GM15510 (cell line): ENCODE results near the gene NPFFR1.

ENCODE experiments used
- POLR2A ChIP-seq: IDR thresholded peaks from 3 replicates; pipeline ENCODE4 v1.6.1; 2011; ENCODE audit warnings: borderline replicate concordance; ENCODE audit not compliant: insufficient read length; ENCODE audit errors: extremely low read depth

NPFFR1 gene

DNA sequence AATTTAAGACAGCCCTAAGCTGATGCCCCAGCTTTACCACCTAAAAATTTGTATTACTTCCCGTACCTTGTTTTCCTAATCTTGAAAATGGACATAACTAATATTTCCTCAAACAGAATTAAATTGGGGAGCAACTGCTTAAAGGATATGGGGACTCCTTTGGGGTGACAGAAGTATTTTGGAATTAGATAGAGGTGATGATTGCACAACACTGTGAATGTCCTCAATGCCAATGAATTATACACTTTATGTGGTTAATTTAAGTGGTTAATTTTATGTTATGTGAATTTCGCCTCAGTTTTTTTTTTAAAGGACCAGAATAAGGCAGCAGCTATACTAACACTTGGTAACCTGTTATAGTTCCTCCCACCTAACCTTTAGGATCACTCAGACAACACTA lies 19.9 kb upstream of the NPFFR1 start:
- no peak for TF ChIP-seq POLR2A

DNA sequence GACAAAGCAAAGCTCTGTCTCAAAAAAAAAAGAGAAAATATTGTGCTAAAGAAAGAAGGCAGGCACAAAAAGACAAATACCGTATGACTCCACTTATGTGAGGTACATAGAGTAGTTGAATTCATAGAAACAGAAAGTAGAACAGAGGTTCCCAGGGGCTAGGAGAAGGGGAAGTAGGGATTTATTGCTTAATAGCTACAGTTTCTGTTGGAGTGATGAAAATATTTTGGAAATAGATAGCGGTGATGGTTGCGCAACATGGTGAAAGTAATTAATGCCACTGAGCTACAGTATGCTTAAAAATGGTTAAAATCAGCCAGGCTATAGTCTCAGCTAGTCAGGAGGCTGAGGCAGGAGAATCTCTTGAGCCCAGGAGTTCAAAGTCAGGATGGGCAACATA lies 18.5 kb upstream of the NPFFR1 start:
- no peak for TF ChIP-seq POLR2A

DNA sequence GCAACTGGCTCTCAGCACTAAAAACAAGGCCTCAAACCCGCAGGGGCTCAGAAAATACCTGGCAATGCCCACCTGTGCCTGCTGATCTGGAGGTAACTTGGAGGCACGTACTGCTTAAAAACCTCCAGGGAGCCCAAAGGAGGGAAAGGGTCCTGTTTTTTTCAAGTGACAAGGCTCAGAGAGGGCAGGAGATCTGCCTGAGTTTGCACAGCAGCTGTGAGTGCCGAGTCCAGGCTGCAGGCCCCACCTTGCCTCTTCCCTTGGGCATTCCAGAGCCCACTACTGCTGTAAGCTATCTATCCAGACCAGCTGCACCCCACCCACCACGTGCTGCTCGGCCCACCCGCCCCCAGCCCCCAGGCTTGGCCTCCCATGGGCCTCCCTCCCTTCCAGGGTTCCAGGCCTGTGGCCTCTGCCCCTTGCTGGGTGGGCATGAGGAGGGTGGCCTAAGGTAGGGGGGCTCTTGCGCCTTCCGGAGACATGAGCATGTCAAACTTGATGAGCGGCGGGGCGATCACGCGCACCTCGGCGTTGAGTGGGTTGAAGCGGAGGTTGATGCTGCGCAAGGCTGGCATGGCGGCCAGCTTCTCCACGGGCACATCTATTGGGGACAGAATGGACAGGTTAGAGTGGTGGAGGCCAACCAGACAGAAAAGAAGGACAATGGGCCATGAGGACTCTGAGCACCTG lies 17.2 kb upstream of the NPFFR1 start:
- TF ChIP-seq POLR2A, result no peak

DNA sequence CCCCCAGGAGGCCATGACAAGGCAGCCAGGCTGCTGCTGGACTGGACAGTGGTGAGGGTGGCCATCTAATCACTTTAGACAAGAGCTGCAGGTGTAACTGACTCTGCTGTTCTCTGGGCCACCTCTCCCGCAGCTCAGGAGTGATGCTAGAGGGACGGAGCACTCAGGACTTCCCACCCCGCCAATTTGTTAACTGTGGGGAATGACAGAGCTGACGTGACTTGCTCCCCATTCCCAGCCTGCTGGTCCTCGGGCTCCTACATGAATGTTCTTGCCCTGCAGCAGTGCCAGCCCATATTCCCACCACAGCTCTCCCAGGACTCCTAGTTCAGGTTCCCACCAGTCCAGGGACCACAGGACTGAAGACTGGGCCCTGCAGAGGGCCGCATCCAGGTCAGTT lies 16.7 kb upstream of the NPFFR1 start:
- TF ChIP-seq POLR2A, result no peak

DNA sequence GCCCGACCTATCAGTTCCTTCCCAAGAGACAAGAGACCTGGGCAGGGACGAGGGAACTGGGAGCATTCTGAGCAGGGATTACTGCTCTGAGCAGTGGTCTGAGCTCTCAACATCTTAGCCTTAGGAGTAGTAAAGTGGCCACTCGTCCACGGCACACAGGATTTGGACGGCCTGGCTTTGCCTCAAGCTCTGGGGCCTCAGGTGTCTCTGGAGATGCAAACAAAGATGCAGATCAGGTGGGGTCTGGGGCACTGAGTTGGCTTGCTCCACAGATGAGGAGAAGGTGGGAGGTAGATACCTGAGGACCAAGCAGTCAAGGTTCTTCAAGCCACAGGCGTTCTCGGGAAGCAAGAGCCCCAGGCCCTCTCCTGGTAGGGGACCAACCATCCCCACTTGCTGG lies 16.1 kb upstream of the NPFFR1 start:
- TF ChIP-seq POLR2A, result no peak

DNA sequence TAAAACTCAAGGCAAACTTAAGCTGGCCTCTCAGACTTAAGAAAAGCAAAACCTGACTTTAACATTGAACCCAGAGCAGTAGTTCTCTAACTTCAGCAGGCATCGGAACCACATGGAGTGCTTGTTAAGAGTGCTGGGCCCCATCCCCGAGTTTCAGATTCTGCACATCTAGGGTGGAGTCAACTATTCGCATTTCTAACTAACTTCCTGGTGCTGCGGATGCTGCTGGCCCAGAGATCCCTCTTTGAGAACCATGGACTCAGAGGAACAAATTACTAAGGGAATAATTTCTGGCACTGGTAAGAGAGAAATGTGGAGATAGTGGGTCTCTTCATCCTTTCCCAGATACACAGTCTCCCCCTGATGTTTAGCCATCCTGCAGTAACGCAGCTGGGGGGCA lies 14.6 kb upstream of the NPFFR1 start:
- no peak for TF ChIP-seq POLR2A

DNA sequence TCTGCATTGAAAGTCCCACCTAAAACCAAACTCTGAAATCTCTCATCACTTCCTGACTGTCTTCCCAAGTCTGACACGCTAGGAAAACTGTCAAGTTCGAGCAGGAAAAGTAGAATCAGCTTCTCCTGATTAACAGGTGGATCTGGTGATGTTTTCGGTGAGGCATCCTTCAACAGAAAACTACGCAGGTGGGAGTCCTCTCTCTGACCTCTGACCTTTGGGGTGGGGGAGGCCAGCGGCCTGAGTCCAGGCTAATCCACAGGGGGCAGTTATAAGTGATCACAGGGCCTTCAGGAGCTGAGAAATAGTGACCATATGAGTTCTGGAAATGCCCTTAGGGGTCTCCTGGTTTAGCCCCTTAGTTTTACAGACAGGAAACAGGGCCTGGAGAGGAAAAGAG lies 13.4 kb upstream of the NPFFR1 start:
- no peak for TF ChIP-seq POLR2A

DNA sequence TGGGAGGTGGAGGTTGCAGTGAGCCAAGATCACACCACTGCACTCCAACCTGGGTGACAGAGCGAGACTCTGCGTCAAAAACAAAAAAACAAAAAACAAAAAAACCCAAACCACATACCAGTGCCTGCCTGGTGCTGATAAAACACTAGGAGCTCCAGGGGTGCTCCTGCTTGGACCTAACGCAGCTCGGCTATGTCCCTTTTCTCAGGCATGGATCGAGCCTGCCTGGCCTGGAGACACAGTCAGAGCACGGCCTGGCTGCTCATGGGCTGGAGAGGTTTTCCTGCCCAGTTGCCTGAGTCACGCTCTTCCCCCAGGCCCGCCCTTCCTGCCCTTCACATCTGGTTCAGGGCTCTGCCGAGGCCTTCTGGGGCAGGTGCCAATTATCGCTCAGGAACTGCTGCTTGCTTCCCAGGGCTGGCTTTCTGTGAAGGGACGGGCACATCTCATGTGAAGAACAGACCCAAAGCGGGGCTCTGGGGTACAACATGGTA lies 12.6 kb upstream of the NPFFR1 start:
- TF ChIP-seq POLR2A, result no peak

DNA sequence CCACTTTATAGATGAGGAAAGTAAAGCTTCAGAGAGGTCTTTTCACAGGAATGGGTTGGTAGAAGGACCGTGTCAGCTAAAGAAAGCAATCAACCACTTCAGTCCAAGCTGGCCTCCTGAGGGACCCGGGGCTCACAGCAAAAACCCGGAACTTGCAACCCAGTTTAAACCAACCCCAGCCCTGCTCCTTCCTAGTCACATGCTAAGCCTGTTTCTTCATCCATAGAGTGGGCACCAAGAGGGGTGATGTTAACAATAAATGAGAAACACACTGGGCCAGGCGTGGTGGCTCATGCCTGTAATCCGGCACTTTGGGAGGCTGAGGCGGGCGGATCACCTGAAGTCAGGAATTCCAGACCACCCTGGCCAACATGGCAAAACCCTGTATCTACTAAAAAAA lies 12.1 kb upstream of the NPFFR1 start:
- no peak for TF ChIP-seq POLR2A

DNA sequence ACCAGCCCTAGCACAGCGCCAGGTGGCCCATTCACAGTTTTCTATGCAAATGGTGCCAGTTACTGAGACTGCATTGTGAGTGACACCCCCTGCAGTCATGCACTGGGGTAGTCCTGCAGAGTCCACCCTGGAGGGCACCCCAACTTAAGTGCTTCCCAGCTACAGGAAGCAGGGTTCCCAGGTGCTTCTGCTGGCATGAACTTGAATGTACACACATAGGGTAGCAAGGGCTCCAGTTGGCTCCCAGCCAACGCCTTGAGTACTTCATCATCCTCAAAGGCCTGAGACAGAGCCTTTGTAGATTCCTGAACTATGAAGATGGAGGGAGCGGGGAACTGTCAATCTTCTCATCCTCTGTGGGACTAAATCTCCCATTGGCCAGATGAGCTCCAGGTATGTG lies 11.5 kb upstream of the NPFFR1 start:
- no peak for TF ChIP-seq POLR2A

DNA sequence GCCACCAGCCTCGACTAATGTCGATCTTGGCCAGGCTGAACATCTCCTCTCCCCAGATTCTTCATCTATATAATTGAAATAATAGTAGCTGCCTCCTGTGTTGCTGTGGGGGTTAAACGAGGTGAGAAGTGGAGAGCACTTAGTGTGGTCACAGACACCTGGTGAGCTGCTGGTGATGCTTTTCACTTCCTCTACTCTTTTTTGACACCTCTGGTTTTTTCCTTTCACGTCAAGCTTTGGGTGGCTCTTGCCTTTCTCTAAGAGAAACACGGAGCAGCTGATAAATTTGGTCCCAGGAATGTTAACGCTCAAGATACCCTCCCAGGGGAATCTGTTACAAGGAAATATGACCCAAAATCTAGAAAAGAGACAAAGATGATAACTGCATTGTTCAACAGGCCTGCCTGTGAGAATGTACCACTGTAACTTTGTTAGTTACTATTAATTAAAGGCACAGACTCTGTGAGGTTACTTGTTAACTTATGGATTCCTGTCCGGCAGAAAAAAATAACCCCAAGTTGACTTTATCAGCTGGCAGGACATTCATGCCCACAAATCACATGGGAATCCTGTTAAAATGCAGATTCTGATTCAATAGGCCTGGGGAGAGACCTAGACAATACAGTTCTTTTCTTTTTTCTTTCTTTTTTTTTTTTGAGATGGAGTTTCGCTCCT lies 9.5 kb upstream of the NPFFR1 start:
- TF ChIP-seq POLR2A, result no peak

DNA sequence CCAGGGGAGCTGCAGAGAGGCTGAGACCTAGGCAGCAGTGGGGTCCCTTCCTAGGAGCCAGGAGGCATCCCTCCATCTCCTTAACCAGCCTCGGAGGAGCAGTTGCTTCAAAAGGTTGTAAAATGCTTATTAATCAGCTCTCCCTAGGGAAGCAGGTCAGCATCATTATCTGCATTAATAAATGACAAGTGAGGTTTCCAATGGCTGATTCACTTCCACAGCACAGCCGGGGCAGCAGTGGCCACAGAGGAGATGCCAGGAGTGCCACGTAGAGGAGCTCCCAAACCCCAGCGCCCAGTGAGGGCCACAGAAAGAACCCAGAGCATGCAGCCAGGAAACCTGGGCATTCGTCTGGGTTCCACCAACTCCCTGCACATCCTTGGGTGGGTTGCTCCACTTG lies 8.2 kb upstream of the NPFFR1 start:
- no peak for TF ChIP-seq POLR2A

DNA sequence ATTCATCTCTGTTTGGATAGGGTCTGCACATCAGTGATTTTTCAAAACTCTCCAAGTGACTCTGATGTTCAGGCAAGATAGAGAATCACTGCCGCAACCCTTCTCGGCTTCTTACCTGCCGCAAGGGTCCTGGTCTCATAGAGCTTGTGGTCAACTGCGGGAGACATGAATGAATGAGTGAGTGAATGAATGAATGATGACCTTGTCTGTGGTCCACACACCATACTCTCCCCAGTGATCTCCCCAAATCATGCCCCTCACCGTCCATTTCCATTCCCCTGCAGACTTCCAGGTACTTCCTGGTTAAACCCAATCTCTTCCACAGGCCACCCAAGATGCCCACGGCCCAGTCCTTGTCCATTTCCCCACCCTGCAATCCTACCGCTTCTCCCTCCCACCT lies 5.9 kb upstream of the NPFFR1 start:
- no peak for TF ChIP-seq POLR2A

DNA sequence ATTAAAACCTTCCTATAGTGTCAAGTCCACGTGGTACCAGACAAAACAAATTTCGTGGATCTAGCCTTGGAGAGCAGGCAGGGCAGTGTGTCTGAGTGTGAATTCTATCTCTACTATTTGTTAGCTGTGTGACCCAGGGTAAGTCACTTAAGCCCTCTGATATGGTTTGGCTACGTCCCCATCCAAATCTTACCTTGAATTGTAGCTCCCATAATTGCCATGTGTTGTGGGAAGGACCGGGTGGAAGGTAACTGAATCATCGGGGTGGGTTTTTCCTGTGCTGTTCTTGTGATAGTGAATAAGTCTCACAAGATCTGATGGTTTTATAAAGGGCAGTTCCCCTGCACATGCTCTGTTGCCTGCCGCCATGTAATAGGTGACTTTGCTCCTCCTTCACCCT lies 2.8 kb upstream of the NPFFR1 start:
- TF ChIP-seq POLR2A, result no peak

DNA sequence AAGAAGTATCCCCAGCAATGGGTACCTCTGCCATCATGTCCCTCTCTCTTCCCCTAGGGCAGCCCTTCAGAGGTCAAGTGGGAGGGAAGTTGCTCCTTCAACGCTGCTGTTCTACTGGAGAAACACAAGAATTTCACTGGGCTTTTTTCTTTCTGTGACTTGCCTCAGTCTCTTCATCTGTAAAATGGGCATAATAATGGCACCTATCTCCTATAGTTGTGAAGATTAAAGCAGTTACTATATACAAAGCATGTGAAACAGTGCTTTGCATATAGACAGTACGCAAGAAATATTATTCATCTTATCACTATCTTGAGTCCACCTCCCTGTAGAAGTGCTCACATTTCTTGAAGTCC lies 1.6 kb upstream of the NPFFR1 start:
- TF ChIP-seq POLR2A, result no peak
